HepG2 (cell line): ENCODE measurements around the gene PRMT7. TPM values are rescaled to one million over a fixed set of nuclear protein-coding genes. Genes with fewer than 3 reads are reported as not detected.

ENCODE experiments used
- BCL6 ChIP-seq: IDR thresholded peaks from 2 replicates; pipeline ENCODE4 v1.6.1; 2016; ENCODE audit warnings: missing genetic modification reagents, missing compliant biosample characterization
- CEBPB ChIP-seq: IDR thresholded peaks from 2 replicates; pipeline ENCODE4 v1.6.1; 2011; ENCODE audit warnings: low read depth, low read length, improper control_type of control experiment, borderline replicate concordance
- CENPX ChIP-seq: sonication (generic); formaldehyde crosslinking; IDR thresholded peaks from 2 replicates; pipeline ENCODE4 v1.9.0; 2021; ENCODE audit warnings: mild to moderate bottlenecking, missing genetic modification reagents, moderate library complexity
- DZIP1 ChIP-seq: sonication (generic); formaldehyde crosslinking; IDR thresholded peaks from 2 replicates; pipeline ENCODE4 v1.5.0; 2020; ENCODE audit warnings: mild to moderate bottlenecking, missing genetic modification reagents
- KMT2B ChIP-seq: IDR thresholded peaks from 2 replicates; pipeline ENCODE4 v1.6.1; 2016; ENCODE audit warnings: missing genetic modification reagents, missing compliant biosample characterization
- MAZ ChIP-seq, 2 experiments: sonication (generic) in 1 of 2; formaldehyde crosslinking in 1 of 2; IDR thresholded peaks; 2 replicates each; pipeline versions ENCODE4 v1.5.0 to v1.6.1; 2012 to 2020; ENCODE audit warnings: low read depth in 2 of 2, mild to moderate bottlenecking in 2 of 2, borderline replicate concordance in 1 of 2, improper control_type of control experiment in 1 of 2, low read length in 1 of 2, missing genetic modification reagents in 1 of 2, moderate library complexity in 1 of 2
- MBD4 ChIP-seq: IDR thresholded peaks from 2 replicates; pipeline ENCODE4 v1.6.1; 2012; ENCODE audit warnings: low read length, inconsistent platforms, borderline replicate concordance
- MYNN ChIP-seq: sonication (generic); formaldehyde crosslinking; IDR thresholded peaks from 2 replicates; pipeline ENCODE4 v1.4.0; 2020; ENCODE audit warnings: mild to moderate bottlenecking, low read depth, missing genetic modification reagents
- REL ChIP-seq: sonication (generic); formaldehyde crosslinking; conservative IDR thresholded peaks from 2 replicates; pipeline ENCODE4 v1.8.0; 2022; ENCODE audit warnings: mild to moderate bottlenecking, missing genetic modification reagents, moderate library complexity
- SSRP1 ChIP-seq: IDR thresholded peaks from 2 replicates; pipeline ENCODE4 v1.6.1; 2016; ENCODE audit warnings: control low read depth
- TARDBP ChIP-seq: sonication (generic); formaldehyde crosslinking; IDR thresholded peaks from 2 replicates; pipeline ENCODE4 v1.8.0; 2022; ENCODE audit warnings: mild to moderate bottlenecking, missing genetic modification reagents
- ZFY ChIP-seq: sonication (generic); formaldehyde crosslinking; IDR thresholded peaks from 2 replicates; pipeline ENCODE4 v1.4.0; 2020; ENCODE audit warnings: missing genetic modification reagents
- ZNF251 ChIP-seq: sonication (generic); formaldehyde crosslinking; IDR thresholded peaks from 2 replicates; pipeline ENCODE4 v1.9.0; 2021; ENCODE audit warnings: mild to moderate bottlenecking, missing genetic modification reagents
- ZNF546 ChIP-seq: sonication (generic); formaldehyde crosslinking; conservative IDR thresholded peaks from 2 replicates; pipeline ENCODE4 v1.8.1; 2023; ENCODE audit warnings: mild to moderate bottlenecking, missing genetic modification reagents
- ZNF75D ChIP-seq: sonication (generic); formaldehyde crosslinking; IDR thresholded peaks from 2 replicates; pipeline ENCODE4 v1.8.1; 2023; ENCODE audit warnings: missing genetic modification reagents, mild to moderate bottlenecking, borderline replicate concordance
- ZNF83 ChIP-seq: sonication (generic); formaldehyde crosslinking; IDR thresholded peaks from 2 replicates; pipeline ENCODE4 v1.4.0; 2020; ENCODE audit warnings: missing genetic modification reagents, mild to moderate bottlenecking, borderline replicate concordance
- polyA plus RNA-seq, 8 experiments: library from polyadenylated mRNA; depleted of rRNA in 3 of 8; stranded (reverse) in 7 of 8; unstranded in 1 of 8; fragments of >200 nt; fragmentation: Illumina TruSeq in 4 of 8; extraction: Trizol in 4 of 8; gene quantifications; 2 replicates each; pipeline versions ENCODE4 v1.2.1 to v1.2.3, GENCODE V29; 2011 to 2016; ENCODE audit warnings: low read depth in 4 of 8, missing spikeins in 1 of 8, mixed read lengths in 1 of 8; ENCODE audit not compliant: insufficient read depth in 1 of 8
- total RNA-seq, 5 experiments: library from RNA; depleted of rRNA; stranded (reverse); fragments of >200 nt; fragmentation: Illumina TruSeq; extraction: Trizol; gene quantifications; 2 replicates each; pipeline ENCODE4 v1.2.3, GENCODE V29; 2016; ENCODE audit warnings: low read depth in 1 of 5
- TF ChIP-seq, protein P1 (sequence below): sonication (generic); formaldehyde crosslinking; IDR thresholded peaks from 2 replicates; pipeline ENCODE4 v1.4.0; 2020; ENCODE audit warnings: missing genetic modification reagents
- TF ChIP-seq, protein P2 (sequence below): sonication (generic); formaldehyde crosslinking; IDR thresholded peaks from 2 replicates; pipeline ENCODE4 v1.4.0; 2020; ENCODE audit warnings: mild to moderate bottlenecking, missing genetic modification reagents

Gene PRMT7
- total and polyA plus RNA-seq, 2 of the 13 experiments (the other 11 are each of a cell fraction or from before 2014, with no cell fraction given): 47.5 to 55.0 TPM

DNA sequence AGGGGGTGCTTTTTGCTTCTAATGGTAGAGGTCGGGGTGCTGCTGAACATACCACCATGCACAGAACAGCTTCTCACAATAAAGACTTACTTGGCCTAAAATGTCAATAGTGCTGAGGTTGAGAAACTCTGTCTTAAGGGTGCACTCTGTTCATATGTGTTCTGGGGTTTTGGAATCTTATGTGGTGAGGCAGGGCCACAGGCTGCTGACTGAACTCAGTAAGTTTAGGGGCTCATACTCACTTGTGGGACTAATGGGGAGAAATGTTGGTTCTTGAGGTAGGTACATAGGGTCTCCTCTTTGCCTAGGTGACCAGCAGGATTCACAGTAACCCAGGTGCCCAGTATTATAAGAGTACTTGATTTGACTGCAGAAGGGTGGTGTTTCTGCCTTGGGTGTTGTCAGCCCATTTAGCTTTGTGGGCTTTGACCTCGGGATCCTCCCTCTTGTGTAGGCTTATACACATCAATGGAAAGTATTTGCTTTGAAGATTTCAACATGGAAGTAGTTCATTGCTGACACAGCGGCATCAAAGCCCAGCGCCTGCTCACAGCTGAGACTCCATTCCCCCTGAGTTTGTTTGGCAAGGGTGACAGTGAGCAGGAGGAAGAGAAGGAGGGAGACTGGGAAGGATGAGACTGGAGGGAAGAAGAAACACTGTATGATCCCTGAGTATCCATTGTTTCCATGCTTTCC is 29.3 kb upstream of the PRMT7 start (continued):
- TF ChIP-seq ZNF83 (CRISPR knock-in tag): no peak
- no peak for TF ChIP-seq ZNF75D (CRISPR knock-in tag)
- TF ChIP-seq SSRP1 (CRISPR knock-in tag): peak; percentile 70; the same call in 1 of the 2 replicates
- no peak for TF ChIP-seq REL (CRISPR knock-in tag)
- TF ChIP-seq ZNF546 (CRISPR knock-in tag): no peak
- TF ChIP-seq ZNF251 (CRISPR knock-in tag): no peak
- TF ChIP-seq, protein P1, sequence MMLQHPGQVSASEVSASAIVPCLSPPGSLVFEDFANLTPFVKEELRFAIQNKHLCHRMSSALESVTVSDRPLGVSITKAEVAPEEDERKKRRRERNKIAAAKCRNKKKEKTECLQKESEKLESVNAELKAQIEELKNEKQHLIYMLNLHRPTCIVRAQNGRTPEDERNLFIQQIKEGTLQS (CRISPR knock-in tag): peak; percentile 84
- TF ChIP-seq TARDBP: peak; percentile 95
- no peak for TF ChIP-seq DZIP1 (CRISPR knock-in tag)
- TF ChIP-seq BCL6 (CRISPR knock-in tag): peak; percentile 91
- TF ChIP-seq KMT2B (CRISPR knock-in tag): 0 out of 2 replicates have a peak, but pooled peaks have one; percentile 35
- 0 out of 2 replicates have a peak, but pooled peaks have one; percentile 50 for TF ChIP-seq MYNN (CRISPR knock-in tag)
- peak; percentile 89 for TF ChIP-seq CEBPB
- TF ChIP-seq ZFY: peak; percentile 30; the same call in 1 of the 2 replicates
- TF ChIP-seq, protein P2, sequence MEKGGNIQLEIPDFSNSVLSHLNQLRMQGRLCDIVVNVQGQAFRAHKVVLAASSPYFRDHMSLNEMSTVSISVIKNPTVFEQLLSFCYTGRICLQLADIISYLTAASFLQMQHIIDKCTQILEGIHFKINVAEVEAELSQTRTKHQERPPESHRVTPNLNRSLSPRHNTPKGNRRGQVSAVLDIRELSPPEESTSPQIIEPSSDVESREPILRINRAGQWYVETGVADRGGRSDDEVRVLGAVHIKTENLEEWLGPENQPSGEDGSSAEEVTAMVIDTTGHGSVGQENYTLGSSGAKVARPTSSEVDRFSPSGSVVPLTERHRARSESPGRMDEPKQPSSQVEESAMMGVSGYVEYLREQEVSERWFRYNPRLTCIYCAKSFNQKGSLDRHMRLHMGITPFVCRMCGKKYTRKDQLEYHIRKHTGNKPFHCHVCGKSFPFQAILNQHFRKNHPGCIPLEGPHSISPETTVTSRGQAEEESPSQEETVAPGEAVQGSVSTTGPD (CRISPR knock-in tag): no peak
- no peak for TF ChIP-seq MBD4
- no peak for TF ChIP-seq CENPX (CRISPR knock-in tag)
- TF ChIP-seq MAZ (IDR thresholded peaks at IDR 0.05; ENCODE audit: borderline replicate concordance, low read depth, low read length): no peak
- peak; percentile 73; the same call in 1 of the 2 replicates for TF ChIP-seq MAZ (CRISPR knock-in tag; IDR thresholded peaks at IDR 0.05; ENCODE audit: low read depth)
